Measurements from ENCODE around the gene ACAD9. TPM values are rescaled to one million over a fixed set of nuclear protein-coding genes. Genes with fewer than 3 reads are reported as not detected.

Gene ACAD9
- total and polyA plus RNA-seq, 9 of the 15 experiments (the other 6 are each of a cell fraction or from before 2014, with no cell fraction given), result 10.2 to 32.6 (median 22.8) TPM

GRCh38 chr3:128841926-128842920, 37.2 kb upstream of the ACAD9 start (continued):
- TF ChIP-seq ZBTB40 (IDR thresholded peaks at IDR 0.05) (no peak), ZBTB40 (CRISPR knock-in tag; IDR thresholded peaks at IDR 0.05) (no peak), RAD51 (IDR thresholded peaks at IDR 0.05; ENCODE audit: borderline replicate concordance, low read depth) (no peak), SOX6 (IDR thresholded peaks at IDR 0.05) (no peak), HMG20B (CRISPR knock-in tag; IDR thresholded peaks at IDR 0.05) (no peak), CBX3 (IDR thresholded peaks at IDR 0.05; ENCODE audit: borderline replicate concordance in 1 of 2, low read length in 2 of 2) (no peak), TFAP4 (CRISPR knock-in tag; IDR thresholded peaks at IDR 0.05; ENCODE audit: borderline replicate concordance) (no peak), MEF2D (tag; conservative IDR thresholded peaks at IDR 0.05; ENCODE audit: low read depth) (no peak), PURB (CRISPR knock-in tag; IDR thresholded peaks at IDR 0.05; ENCODE audit: low read depth) (no peak), ZSCAN32 (CRISPR knock-in tag; IDR thresholded peaks at IDR 0.05) (no peak), SMARCC2 (IDR thresholded peaks at IDR 0.05; ENCODE audit: low read depth) (no peak), MAFK (IDR thresholded peaks at IDR 0.05; ENCODE audit: low read length) (peak; percentile 63; the same call in 1 of the 2 replicates), MAFF (IDR thresholded peaks at IDR 0.05; ENCODE audit: low read length) (peak; percentile 74), NELFE (IDR thresholded peaks at IDR 0.05; ENCODE audit: insufficient read depth, insufficient read length) (no peak), NKRF (IDR thresholded peaks at IDR 0.05; ENCODE audit: borderline replicate concordance) (no peak), SMAD1 (IDR thresholded peaks at IDR 0.05; ENCODE audit: low read depth, low read length, partially characterized antibody) (no peak)
